ENCODE results near the gene DNAH6.

Gene DNAH6

DNA sequence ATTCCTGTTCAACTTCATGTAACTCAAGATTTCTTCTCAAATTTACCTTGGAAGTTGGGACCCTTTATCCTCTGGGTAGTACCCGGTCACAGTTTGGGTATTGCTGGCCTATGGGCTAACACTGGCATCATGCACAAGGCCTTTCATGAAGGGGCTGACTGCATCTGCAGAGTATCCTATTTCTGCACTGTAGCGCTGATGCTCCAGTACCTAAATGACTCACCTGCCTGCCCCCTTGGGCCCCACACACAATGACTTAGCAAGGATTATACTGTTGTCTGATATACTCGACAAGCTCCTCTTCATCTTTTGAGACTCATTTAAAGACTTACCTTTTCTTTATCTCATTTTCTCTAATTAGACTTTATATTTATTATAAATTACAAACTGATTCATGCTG, 39.9 kb downstream of the DNAH6 start:
- TF ChIP-seq, protein P1, sequence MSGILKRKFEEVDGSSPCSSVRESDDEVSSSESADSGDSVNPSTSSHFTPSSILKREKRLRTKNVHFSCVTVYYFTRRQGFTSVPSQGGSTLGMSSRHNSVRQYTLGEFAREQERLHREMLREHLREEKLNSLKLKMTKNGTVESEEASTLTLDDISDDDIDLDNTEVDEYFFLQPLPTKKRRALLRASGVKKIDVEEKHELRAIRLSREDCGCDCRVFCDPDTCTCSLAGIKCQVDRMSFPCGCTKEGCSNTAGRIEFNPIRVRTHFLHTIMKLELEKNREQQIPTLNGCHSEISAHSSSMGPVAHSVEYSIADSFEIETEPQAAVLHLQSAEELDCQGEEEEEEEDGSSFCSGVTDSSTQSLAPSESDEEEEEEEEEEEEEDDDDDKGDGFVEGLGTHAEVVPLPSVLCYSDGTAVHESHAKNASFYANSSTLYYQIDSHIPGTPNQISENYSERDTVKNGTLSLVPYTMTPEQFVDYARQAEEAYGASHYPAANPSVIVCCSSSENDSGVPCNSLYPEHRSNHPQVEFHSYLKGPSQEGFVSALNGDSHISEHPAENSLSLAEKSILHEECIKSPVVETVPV (CRISPR knock-in tag; IDR thresholded peaks at IDR 0.05), result no peak
- TF ChIP-seq SNAI2 (CRISPR knock-in tag; IDR thresholded peaks at IDR 0.05) (no peak), ZFP30 (CRISPR knock-in tag; IDR thresholded peaks at IDR 0.05) (no peak), OSR1 (CRISPR knock-in tag; IDR thresholded peaks at IDR 0.05) (no peak)
- ATAC-seq, result no peak

DNA sequence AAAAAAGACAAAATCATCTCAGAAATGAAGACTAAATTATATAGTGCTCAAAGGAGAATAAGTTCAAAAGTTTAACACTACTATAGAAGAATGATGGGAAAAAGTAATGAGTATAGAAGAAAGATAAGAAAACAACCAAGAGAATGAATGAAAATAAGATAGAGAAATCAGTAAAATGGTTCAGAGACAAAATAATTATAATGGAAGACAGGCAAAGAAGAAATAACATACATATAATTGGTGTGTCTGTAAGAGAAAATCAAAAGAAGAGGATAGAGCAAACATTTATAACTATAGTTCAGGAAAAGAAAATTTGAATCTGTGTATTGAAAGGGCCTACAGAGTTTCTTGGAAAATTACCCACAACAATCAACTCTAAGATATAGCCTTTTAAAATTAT, 43.5 kb downstream of the DNAH6 start:
- TF ChIP-seq, protein P1 (CRISPR knock-in tag; IDR thresholded peaks at IDR 0.05), result no peak
- TF ChIP-seq, protein P2, sequence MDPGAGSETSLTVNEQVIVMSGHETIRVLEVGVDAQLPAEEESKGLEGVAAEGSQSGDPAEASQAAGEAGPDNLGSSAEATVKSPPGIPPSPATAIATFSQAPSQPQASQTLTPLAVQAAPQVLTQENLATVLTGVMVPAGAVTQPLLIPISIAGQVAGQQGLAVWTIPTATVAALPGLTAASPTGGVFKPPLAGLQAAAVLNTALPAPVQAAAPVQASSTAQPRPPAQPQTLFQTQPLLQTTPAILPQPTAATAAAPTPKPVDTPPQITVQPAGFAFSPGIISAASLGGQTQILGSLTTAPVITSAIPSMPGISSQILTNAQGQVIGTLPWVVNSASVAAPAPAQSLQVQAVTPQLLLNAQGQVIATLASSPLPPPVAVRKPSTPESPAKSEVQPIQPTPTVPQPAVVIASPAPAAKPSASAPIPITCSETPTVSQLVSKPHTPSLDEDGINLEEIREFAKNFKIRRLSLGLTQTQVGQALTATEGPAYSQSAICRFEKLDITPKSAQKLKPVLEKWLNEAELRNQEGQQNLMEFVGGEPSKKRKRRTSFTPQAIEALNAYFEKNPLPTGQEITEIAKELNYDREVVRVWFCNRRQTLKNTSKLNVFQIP (CRISPR knock-in tag; IDR thresholded peaks at IDR 0.05; ENCODE audit: borderline replicate concordance, low read depth), result no peak
- TF ChIP-seq ZC3H10 (CRISPR knock-in tag; IDR thresholded peaks at IDR 0.05) (no peak), PPARA (CRISPR knock-in tag; IDR thresholded peaks at IDR 0.05; ENCODE audit: borderline replicate concordance) (no peak), TCF4 (CRISPR knock-in tag; IDR thresholded peaks at IDR 0.05; ENCODE audit: borderline replicate concordance) (no peak), ZNF8 (CRISPR knock-in tag; IDR thresholded peaks at IDR 0.05) (no peak), GLIS3 (CRISPR knock-in tag; IDR thresholded peaks at IDR 0.05) (no peak), SNAI2 (CRISPR knock-in tag; IDR thresholded peaks at IDR 0.05) (no peak), BACH2 (CRISPR knock-in tag; IDR thresholded peaks at IDR 0.05; ENCODE audit: borderline replicate concordance) (no peak), ESRRG (CRISPR knock-in tag; IDR thresholded peaks at IDR 0.05) (no peak)
- TF ChIP-seq, protein P3, sequence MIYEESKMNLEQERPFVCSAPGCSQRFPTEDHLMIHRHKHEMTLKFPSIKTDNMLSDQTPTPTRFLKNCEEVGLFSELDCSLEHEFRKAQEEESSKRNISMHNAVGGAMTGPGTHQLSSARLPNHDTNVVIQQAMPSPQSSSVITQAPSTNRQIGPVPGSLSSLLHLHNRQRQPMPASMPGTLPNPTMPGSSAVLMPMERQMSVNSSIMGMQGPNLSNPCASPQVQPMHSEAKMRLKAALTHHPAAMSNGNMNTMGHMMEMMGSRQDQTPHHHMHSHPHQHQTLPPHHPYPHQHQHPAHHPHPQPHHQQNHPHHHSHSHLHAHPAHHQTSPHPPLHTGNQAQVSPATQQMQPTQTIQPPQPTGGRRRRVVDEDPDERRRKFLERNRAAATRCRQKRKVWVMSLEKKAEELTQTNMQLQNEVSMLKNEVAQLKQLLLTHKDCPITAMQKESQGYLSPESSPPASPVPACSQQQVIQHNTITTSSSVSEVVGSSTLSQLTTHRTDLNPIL (CRISPR knock-in tag; IDR thresholded peaks at IDR 0.05; ENCODE audit: low read depth), result no peak
- no peak for ATAC-seq

DNA sequence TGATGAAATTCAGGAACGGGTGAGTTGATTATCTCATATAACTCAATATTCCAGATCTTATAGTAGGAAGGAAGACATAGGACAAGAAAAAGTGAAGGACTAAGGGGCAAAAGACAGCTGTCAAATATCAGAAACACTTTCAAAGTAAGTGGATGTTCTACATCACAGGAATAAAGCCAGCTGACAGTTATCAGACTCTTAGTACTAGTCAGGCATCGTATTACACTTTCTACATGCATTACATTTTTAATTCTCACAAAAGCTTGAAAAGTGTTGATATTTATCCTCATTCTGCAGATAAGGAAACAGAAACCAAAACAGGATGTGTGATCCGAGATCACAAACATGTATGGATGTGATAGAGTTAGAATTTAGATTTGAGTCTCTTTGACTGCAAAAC, 63.4 kb downstream of the DNAH6 start:
- no peak for ATAC-seq
- no peak for TF ChIP-seq ZNF565 (CRISPR knock-in tag; conservative IDR thresholded peaks at IDR 0.05; ENCODE audit: low read depth)
- no peak for TF ChIP-seq ZNF8 (CRISPR knock-in tag; IDR thresholded peaks at IDR 0.05)
- no peak for TF ChIP-seq ZNF70 (CRISPR knock-in tag; IDR thresholded peaks at IDR 0.05)
- TF ChIP-seq CSDC2 (CRISPR knock-in tag; IDR thresholded peaks at IDR 0.05), result no peak
- TF ChIP-seq, protein P4, sequence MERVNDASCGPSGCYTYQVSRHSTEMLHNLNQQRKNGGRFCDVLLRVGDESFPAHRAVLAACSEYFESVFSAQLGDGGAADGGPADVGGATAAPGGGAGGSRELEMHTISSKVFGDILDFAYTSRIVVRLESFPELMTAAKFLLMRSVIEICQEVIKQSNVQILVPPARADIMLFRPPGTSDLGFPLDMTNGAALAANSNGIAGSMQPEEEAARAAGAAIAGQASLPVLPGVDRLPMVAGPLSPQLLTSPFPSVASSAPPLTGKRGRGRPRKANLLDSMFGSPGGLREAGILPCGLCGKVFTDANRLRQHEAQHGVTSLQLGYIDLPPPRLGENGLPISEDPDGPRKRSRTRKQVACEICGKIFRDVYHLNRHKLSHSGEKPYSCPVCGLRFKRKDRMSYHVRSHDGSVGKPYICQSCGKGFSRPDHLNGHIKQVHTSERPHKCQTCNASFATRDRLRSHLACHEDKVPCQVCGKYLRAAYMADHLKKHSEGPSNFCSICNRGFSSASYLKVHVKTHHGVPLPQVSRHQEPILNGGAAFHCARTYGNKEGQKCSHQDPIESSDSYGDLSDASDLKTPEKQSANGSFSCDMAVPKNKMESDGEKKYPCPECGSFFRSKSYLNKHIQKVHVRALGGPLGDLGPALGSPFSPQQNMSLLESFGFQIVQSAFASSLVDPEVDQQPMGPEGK (CRISPR knock-in tag; IDR thresholded peaks at IDR 0.05; ENCODE audit: borderline replicate concordance), result no peak
- no peak for TF ChIP-seq TOX (CRISPR knock-in tag; IDR thresholded peaks at IDR 0.05; ENCODE audit: borderline replicate concordance)
- no peak for TF ChIP-seq SNAI2 (CRISPR knock-in tag; IDR thresholded peaks at IDR 0.05)
- no peak for TF ChIP-seq ZC3H10 (CRISPR knock-in tag; IDR thresholded peaks at IDR 0.05)
- no peak for TF ChIP-seq PPARA (CRISPR knock-in tag; IDR thresholded peaks at IDR 0.05; ENCODE audit: borderline replicate concordance)
- no peak for TF ChIP-seq RARB (CRISPR knock-in tag; IDR thresholded peaks at IDR 0.05)
- TF ChIP-seq BACH2 (CRISPR knock-in tag; IDR thresholded peaks at IDR 0.05; ENCODE audit: borderline replicate concordance), result no peak
- no peak for TF ChIP-seq ZFP3 (CRISPR knock-in tag; IDR thresholded peaks at IDR 0.05)
- TF ChIP-seq, protein P1 (CRISPR knock-in tag; IDR thresholded peaks at IDR 0.05), result no peak

Measured in SK-N-SH treated with all-trans-retinoic acid at 6 μM for 48 hours (cell line).